GM21825 (cell line): ENCODE measurements around the gene HSPH1.
"Not testable (repeated sequence)": the region's sequence is repeated elsewhere in the genome, so short reads cannot be mapped to it uniquely, and the experiment has no call there.

Experiments used
- ATAC-seq: cut with Tn5 transposase; IDR thresholded peaks from one replicate; pipeline ENCODE4 v1.9.1; 2021; ENCODE audit warnings: mild to moderate bottlenecking, moderate library complexity; ENCODE audit not compliant: unreplicated experiment

Gene HSPH1

GRCh38 chr13:31097911-31098434, 63.7 kb downstream of the HSPH1 start:
- ATAC-seq: not testable (repeated sequence)

- ATAC-seq: no peak
These were observed 64.9 kb downstream of the HSPH1 start for GRCh38 chr13:31096654-31097302.

GRCh38 chr13:31094331-31095015, 67.2 kb downstream of the HSPH1 start:
- no peak for ATAC-seq

GRCh38 chr13:31093145-31093885, 68.4 kb downstream of the HSPH1 start:
- ATAC-seq: no peak

- ATAC-seq: no peak
These were observed 69.1 kb downstream of the HSPH1 start for GRCh38 chr13:31092646-31093045.

- no peak for ATAC-seq
These were observed 70.6 kb downstream of the HSPH1 start for GRCh38 chr13:31090961-31091624.

- no peak for ATAC-seq
These were observed 71.6 kb downstream of the HSPH1 start for GRCh38 chr13:31090096-31090495.

GRCh38 chr13:31089649-31090048, 72.1 kb downstream of the HSPH1 start:
- ATAC-seq: no peak

GRCh38 chr13:31088826-31089420, 72.8 kb downstream of the HSPH1 start:
- ATAC-seq: no peak
